H1 (cell line): ENCODE measurements around the gene CIB2. TPM values are rescaled to one million over a fixed set of nuclear protein-coding genes. Genes with fewer than 3 reads are reported as not detected.

Experiments
- CTCF ChIA-PET: fragments of 300-600 bp; sonication (Branson Sonifier 250); formaldehyde crosslinking; loops from one replicate; lab custom pipeline; 2021; ENCODE audit not compliant: partially characterized antibody; lab: Charles Lee
- POLR2A ChIA-PET: fragments of 300-600 bp; sonication (Branson Sonifier 250); formaldehyde crosslinking; loops from one replicate; lab custom pipeline; 2021; ENCODE audit warnings: inconsistent platforms; ENCODE audit not compliant: partially characterized antibody; lab: Charles Lee
- DNase-seq, 2 experiments: peaks; one replicate each; pipeline versions ENCODE4 v3.0.0 to v3.0.0-alpha.2; 2010 to 2022; ENCODE audit warnings: low spot score in 2 of 2, low read depth in 1 of 2, mixed read lengths in 1 of 2
- FAIRE-seq: peaks from 2 replicates; lab custom pipeline; 2011; peaks lifted over from hg19 to GRCh38; lab: Jason Lieb, UNC
- H2AFZ ChIP-seq: 2 replicates; pipeline ENCODE4 v1.8.1; 2012; ENCODE audit warnings: low read length, inconsistent platforms
- H2AK5ac ChIP-seq: 2 replicates; pipeline ENCODE4 v1.6.1; 2013; ENCODE audit warnings: low read depth, low read length
- H2BK120ac ChIP-seq: replicated peaks from 2 replicates; pipeline ENCODE3; 2013; ENCODE audit warnings: low read depth, low read length, inconsistent platforms
- H2BK12ac ChIP-seq: 2 replicates; pipeline ENCODE4 v1.6.1; 2013; ENCODE audit warnings: low read depth, low read length
- H2BK15ac ChIP-seq: 2 replicates; pipeline ENCODE4 v1.6.1; 2013; ENCODE audit warnings: low read length
- H2BK20ac ChIP-seq: 2 replicates; pipeline ENCODE4 v1.6.1; 2013; ENCODE audit warnings: low read length
- H2BK5ac ChIP-seq: 2 replicates; pipeline ENCODE4 v1.6.1; 2013; ENCODE audit warnings: low read depth, low read length
- H3K14ac ChIP-seq: 2 replicates; pipeline ENCODE4 v1.6.1; 2013; ENCODE audit warnings: inconsistent platforms; ENCODE audit not compliant: insufficient read length
- H3K18ac ChIP-seq: 2 replicates; pipeline ENCODE4 v1.6.1; 2013; ENCODE audit warnings: low read length; ENCODE audit errors: extremely low read depth
- H3K23ac ChIP-seq: 2 replicates; pipeline ENCODE4 v1.6.1; 2013; ENCODE audit warnings: inconsistent platforms; ENCODE audit not compliant: insufficient read length
- H3K23me2 ChIP-seq: 2 replicates; pipeline ENCODE4 v1.6.1; 2013; ENCODE audit warnings: low read depth, low read length
- H3K27ac ChIP-seq: 2 replicates; pipeline ENCODE4 v1.6.1; 2011; ENCODE audit warnings: low read depth, low read length, inconsistent platforms
- H3K27me3 ChIP-seq, 4 experiments: replicated peaks in 1 of 4; 1 replicate in 1 of 4; 2 replicates in 3 of 4; pipeline versions ENCODE4 v1.6.1 to v1.8.1; 2011 to 2013; ENCODE audit warnings: low read length in 3 of 4, mild to moderate bottlenecking in 3 of 4, inconsistent platforms in 2 of 4, mixed read lengths in 2 of 4, moderate library complexity in 1 of 4; ENCODE audit not compliant: control insufficient read depth in 3 of 4, insufficient read depth in 3 of 4; ENCODE audit errors: extremely low read depth in 1 of 4
- H3K36me3 ChIP-seq, 4 experiments: 2 replicates each; pipeline versions ENCODE4 v1.6.1 to v1.8.1; 2011 to 2013; ENCODE audit warnings: mild to moderate bottlenecking in 4 of 4, low read length in 3 of 4, moderate library complexity in 2 of 4, control low read depth in 1 of 4, inconsistent platforms in 1 of 4; ENCODE audit not compliant: insufficient read depth in 4 of 4, control insufficient read depth in 2 of 4
- H3K4ac ChIP-seq: replicated peaks from 2 replicates; pipeline ENCODE3; 2013; ENCODE audit warnings: low read length, low read depth, mixed read lengths, inconsistent platforms; ENCODE audit not compliant: insufficient read length
- H3K4me1 ChIP-seq, 4 experiments: replicated peaks in 1 of 4; 1 replicate in 1 of 4; 2 replicates in 3 of 4; pipeline versions ENCODE4 v1.6.1 to v1.8.1; 2011 to 2013; ENCODE audit warnings: low read length in 3 of 4, inconsistent platforms in 2 of 4, mixed read lengths in 1 of 4; ENCODE audit not compliant: insufficient read depth in 4 of 4, control insufficient read depth in 3 of 4
- H3K4me2 ChIP-seq, 2 experiments: 2 replicates each; pipeline versions ENCODE4 v1.6.1 to v1.8.1; 2011 to 2013; ENCODE audit warnings: low read depth in 2 of 2, low read length in 2 of 2, control low read depth in 1 of 2, inconsistent platforms in 1 of 2, mild to moderate bottlenecking in 1 of 2; ENCODE audit not compliant: insufficient read depth in 1 of 2
- H3K4me3 ChIP-seq, 4 experiments: fragments of 200-600, 300-600 bp in 1 of 4; sonication (generic), shearing (Covaris generic), sonication (Bioruptor Twin) in 1 of 4; 2 replicates each; pipeline versions ENCODE4 v1.5.1 to v1.8.1; 2011 to 2016; ENCODE audit warnings: low read length in 4 of 4, low read depth in 3 of 4, control low read depth in 2 of 4, inconsistent platforms in 2 of 4, mild to moderate bottlenecking in 2 of 4, mixed read lengths in 1 of 4, moderate library complexity in 1 of 4; ENCODE audit not compliant: insufficient read depth in 2 of 4; ENCODE audit errors: extremely low read depth in 1 of 4
- H3K56ac ChIP-seq: replicated peaks from 2 replicates; pipeline ENCODE3; 2013; ENCODE audit warnings: low read depth, mild to moderate bottlenecking, mixed read lengths, low read length, inconsistent platforms; ENCODE audit not compliant: insufficient read length
- H3K79me1 ChIP-seq: 2 replicates; pipeline ENCODE4 v1.6.1; 2013; ENCODE audit warnings: low read depth, low read length, control low read depth
- H3K79me2 ChIP-seq, 2 experiments: 2 replicates each; pipeline versions ENCODE4 v1.6.1 to v1.8.1; 2012 to 2013; ENCODE audit warnings: low read length in 2 of 2, mild to moderate bottlenecking in 2 of 2, inconsistent platforms in 1 of 2; ENCODE audit not compliant: insufficient read depth in 2 of 2, control insufficient read depth in 1 of 2
- H3K9ac ChIP-seq, 4 experiments: replicated peaks in 1 of 4; 1 replicate in 1 of 4; 2 replicates in 3 of 4; pipeline versions ENCODE4 v1.6.1 to v1.8.1; 2011 to 2013; ENCODE audit warnings: low read depth in 3 of 4, low read length in 3 of 4, control low read depth in 2 of 4, mild to moderate bottlenecking in 2 of 4, moderate library complexity in 2 of 4, inconsistent platforms in 1 of 4; ENCODE audit errors: extremely low read depth in 1 of 4
- H3K9me3 ChIP-seq, 2 experiments: 2 replicates each; pipeline versions ENCODE4 v1.6.1 to v1.8.1; 2012 to 2013; ENCODE audit warnings: mild to moderate bottlenecking in 2 of 2, moderate library complexity in 2 of 2, control low read depth in 1 of 2, inconsistent platforms in 1 of 2, low read depth in 1 of 2, low read length in 1 of 2, mixed read lengths in 1 of 2; ENCODE audit not compliant: insufficient read depth in 2 of 2
- H4K20me1 ChIP-seq, 2 experiments: replicated peaks in 1 of 2; 2 replicates each; pipeline versions ENCODE3 to v1.8.1; 2011 to 2013; ENCODE audit warnings: inconsistent platforms in 2 of 2, low read length in 2 of 2, mild to moderate bottlenecking in 1 of 2; ENCODE audit not compliant: insufficient read depth in 2 of 2, control insufficient read depth in 1 of 2
- H4K5ac ChIP-seq: 2 replicates; pipeline ENCODE4 v1.6.1; 2013; ENCODE audit warnings: low read length, low read depth, mixed read lengths, inconsistent platforms; ENCODE audit not compliant: insufficient read length
- H4K8ac ChIP-seq: 2 replicates; pipeline ENCODE4 v1.8.0; 2013; ENCODE audit warnings: mild to moderate bottlenecking, moderate library complexity, low read length, inconsistent platforms; ENCODE audit not compliant: insufficient read depth; ENCODE audit errors: extremely low read depth
- H4K91ac ChIP-seq: replicated peaks from 2 replicates; pipeline ENCODE3; 2013; ENCODE audit warnings: low read length, mixed read lengths, inconsistent platforms; ENCODE audit not compliant: insufficient read length
- E2F6 ChIP-seq: IDR thresholded peaks from 2 replicates; pipeline ENCODE4 v1.6.1; 2012; ENCODE audit warnings: inconsistent platforms
- KDM4A ChIP-seq: IDR thresholded peaks from one replicate; pipeline ENCODE4 v1.7.1; 2012; ENCODE audit warnings: low read depth, mild to moderate bottlenecking, moderate library complexity, low read length, inconsistent platforms; ENCODE audit not compliant: severe bottlenecking
- PHF8 ChIP-seq: fragments of 200-600 bp; sonication (generic); conservative IDR thresholded peaks from 2 replicates; pipeline ENCODE4 v1.7.1; 2012; ENCODE audit warnings: low read depth, mild to moderate bottlenecking, inconsistent platforms, low read length, moderate library complexity
- POLR2AphosphoS5 ChIP-seq: IDR thresholded peaks from 2 replicates; pipeline ENCODE4 v1.6.1; 2011; ENCODE audit warnings: low read depth, low read length
- RBBP5 ChIP-seq: IDR thresholded peaks from 2 replicates; pipeline ENCODE4 v1.7.1; 2012; ENCODE audit warnings: low read depth, mild to moderate bottlenecking, inconsistent platforms, low read length, moderate library complexity, borderline replicate concordance
- RXRA ChIP-seq: IDR thresholded peaks from 2 replicates; pipeline ENCODE4 v1.6.1; 2011; ENCODE audit warnings: low read depth, mild to moderate bottlenecking, low read length, moderate library complexity; ENCODE audit not compliant: insufficient read depth
- TAF7 ChIP-seq: optimal IDR thresholded peaks from 2 replicates; pipeline ENCODE3; 2011; ENCODE audit warnings: low read depth, mild to moderate bottlenecking, inconsistent platforms, low read length, moderate library complexity, borderline replicate concordance
- WGBS, 2 experiments: shearing (Covaris generic) in 1 of 2; methylation state at CpG; one replicate each; pipeline versions ENCODE4 v1.1.6 to v1.1.7; 2013 to 2015; ENCODE audit warnings: low lambda C conversion rate in 2 of 2, mixed read lengths in 2 of 2, inconsistent platforms in 1 of 2, low coverage in 1 of 2, missing lambda C conversion rate in 1 of 2; ENCODE audit not compliant: insufficient replicate concordance in 2 of 2, insufficient coverage in 1 of 2, insufficient read length in 1 of 2; ENCODE audit errors: extremely low coverage in 1 of 2, missing lambda C conversion rate in 1 of 2; 5-methylcytosine and 5-hydroxymethylcytosine counted together
- polyA plus RNA-seq, 7 experiments: library from polyadenylated mRNA; depleted of rRNA in 3 of 7; stranded (reverse) in 5 of 7; unstranded in 2 of 7; fragments of >200 nt in 5 of 7; fragments of 200-250 nt in 2 of 7; gene quantifications; 1 replicate in 5 of 7; 2 replicates in 1 of 7; 4 replicates in 1 of 7; pipeline versions ENCODE4 v1.2.1 to v1.2.3, GENCODE V29; 2011 to 2013; ENCODE audit warnings: missing spikeins in 2 of 7, mixed read lengths in 2 of 7
- total RNA-seq: library from RNA; stranded (reverse); fragmentation: NEBNext Ultra II Directional; extraction: Animal tissue kit (Norgen Biotek cat#: 25700); gene quantifications from 2 replicates; pipeline ENCODE4 v1.2.1, GENCODE V29; 2021

CIB2 gene
- total and polyA plus RNA-seq, 2 of the 8 experiments (the other 6 are each of a cell fraction or from before 2014, with no cell fraction given), result 41.5 to 45.8 TPM

DNA sequence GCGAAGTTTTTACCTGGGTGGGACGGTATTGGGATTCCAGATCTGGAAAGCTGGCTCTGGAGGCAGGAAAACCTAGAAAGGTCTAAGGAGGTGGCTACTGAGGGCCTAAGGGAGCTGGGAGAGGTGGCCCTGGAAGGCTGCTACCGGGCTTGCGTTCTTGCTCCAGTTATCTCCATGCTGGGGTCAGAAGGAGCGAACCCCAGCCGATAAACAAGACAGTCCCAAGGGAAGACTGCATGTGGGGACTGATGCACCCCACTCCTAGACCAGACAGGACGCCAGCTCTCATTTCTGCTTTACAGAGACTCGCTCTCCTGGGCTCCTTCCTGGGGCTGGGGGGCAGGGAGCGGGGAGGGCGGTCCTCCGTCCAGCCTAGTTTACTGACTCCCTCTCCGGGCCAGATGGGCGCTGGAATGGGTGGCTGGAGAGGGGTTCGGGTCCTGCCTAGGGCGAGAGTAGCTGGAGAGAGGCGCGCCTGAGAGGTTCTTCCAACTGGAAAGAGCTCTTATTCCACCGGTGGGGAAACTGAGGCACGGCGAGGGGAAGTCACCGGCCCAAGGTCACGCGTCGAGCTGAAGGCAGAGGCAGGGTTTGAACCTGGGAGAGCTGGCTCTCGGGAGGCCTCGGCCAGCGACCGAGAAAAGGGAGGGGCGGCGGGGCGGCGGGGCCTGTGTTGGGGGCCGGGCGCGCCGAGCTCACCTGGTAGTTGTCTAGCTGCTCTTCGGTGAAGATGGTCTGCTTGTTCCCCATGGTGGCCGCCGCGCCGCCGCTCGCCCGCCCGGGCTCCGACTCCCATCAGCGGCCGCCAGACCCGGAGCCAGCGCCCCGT, 565 bp downstream of the CIB2 start:
- ChIA-PET CTCF (interaction anchor here (0.7 to 6.8 kb wide), 29 partner anchors 8 to 171 kb away, joined by 3 to 64 read pairs (median 4); no protein-coding TSS in a partner anchor), POLR2A (interaction anchor here (0.8 to 1.7 kb wide), 3 partner anchors 8 to 10 kb away, joined by 3 to 9 read pairs (median 7); no protein-coding TSS in a partner anchor)
- Histone ChIP-seq H4K20me1 (no peaks in the 10 kb centered on the region), H4K8ac (peak overlapping the region; percentile 84), H3K4me3 (peak overlapping the region; percentile 44 to 78 (median 56)), H3K18ac (no peak overlapping the region; the same call in 1 of the 2 replicates), H2AFZ (peak overlapping the region; percentile 25; the same call in 1 of the 2 replicates), H3K4me1 (peaks cover 0 to 21% (median 14%) of the 10 kb centered on the region in 4 experiments; a peak in 6 of 7 replicates), H3K23me2 (peaks cover 12% of the 10 kb centered on the region), H3K23ac (no peak overlapping the region), H3K79me2 (no peaks in the 10 kb centered on the region), H3K14ac (no peak overlapping the region), H3K27ac (no peak overlapping the region), H3K4me2 (peak overlapping the region; percentile 66 to 75), H3K9ac (peak overlapping the region; percentile 13 to 66 (median 43); a peak in 2 of 7 replicates), H4K5ac (peak overlapping the region; percentile 31), H3K56ac (no peak overlapping the region), H2BK5ac (no peak overlapping the region), H3K9me3 (no peaks in the 10 kb centered on the region), H2BK12ac (no peak overlapping the region; the same call in 1 of the 2 replicates), H2BK15ac (no peak overlapping the region), H3K36me3 (no peaks in the 10 kb centered on the region), H3K79me1 (peaks cover 8% of the 10 kb centered on the region), H2BK20ac (no peak overlapping the region), H3K27me3 (no peaks in the 10 kb centered on the region; a peak in 1 of 7 replicates), H3K4ac (peak overlapping the region; percentile 32), H4K91ac (peak overlapping the region; percentile 20), H2AK5ac (no peak overlapping the region), H2BK120ac (no peak overlapping the region)
- FAIRE-seq (no peak), DNase-seq (peak in 1 of 2 experiments; percentile 56)
- WGBS, 2 experiments, result 49% methylated on average over 24 of the region's 51 CpGs; no CpG with 5 or more reads in 1 of the 2 experiments
- TF ChIP-seq RBBP5, result no peak
- TF ChIP-seq RXRA, result no peak
- no peak; the same call in 1 of the 2 replicates for TF ChIP-seq E2F6
- no peak for TF ChIP-seq KDM4A
- no peak for TF ChIP-seq TAF7
- TF ChIP-seq PHF8, result 0 out of 2 replicates have a peak, but pooled peaks have one; percentile 15
- no peak for TF ChIP-seq POLR2AphosphoS5
